H1 (cell line): Measurements from ENCODE around the gene ADGRF1. TPM values are rescaled to one million over a fixed set of nuclear protein-coding genes. Genes with fewer than 3 reads are reported as not detected.
A peak's percentile ranks its signal among the peaks of the same experiment; 100 is the strongest.

Experiments used
- CTCF ChIA-PET: fragments of 300-600 bp; sonication (Branson Sonifier 250); formaldehyde crosslinking; loops from one replicate; lab custom pipeline; 2021; ENCODE audit not compliant: partially characterized antibody; lab: Charles Lee
- POLR2A ChIA-PET: fragments of 300-600 bp; sonication (Branson Sonifier 250); formaldehyde crosslinking; loops from one replicate; lab custom pipeline; 2021; ENCODE audit warnings: inconsistent platforms; ENCODE audit not compliant: partially characterized antibody; lab: Charles Lee
- DNase-seq, 2 experiments: peaks; one replicate each; pipeline versions ENCODE4 v3.0.0 to v3.0.0-alpha.2; 2010 to 2022; ENCODE audit warnings: low spot score in 2 of 2, low read depth in 1 of 2, mixed read lengths in 1 of 2
- FAIRE-seq: peaks from 2 replicates; lab custom pipeline; 2011; peaks lifted over from hg19 to GRCh38; lab: Jason Lieb, UNC
- H2AFZ ChIP-seq: 2 replicates; pipeline ENCODE4 v1.8.1; 2012; ENCODE audit warnings: low read length, inconsistent platforms
- H2AK5ac ChIP-seq: 2 replicates; pipeline ENCODE4 v1.6.1; 2013; ENCODE audit warnings: low read depth, low read length
- H2BK120ac ChIP-seq: replicated peaks from 2 replicates; pipeline ENCODE3; 2013; ENCODE audit warnings: low read depth, low read length, inconsistent platforms
- H2BK12ac ChIP-seq: 2 replicates; pipeline ENCODE4 v1.6.1; 2013; ENCODE audit warnings: low read depth, low read length
- H2BK15ac ChIP-seq: 2 replicates; pipeline ENCODE4 v1.6.1; 2013; ENCODE audit warnings: low read length
- H2BK20ac ChIP-seq: 2 replicates; pipeline ENCODE4 v1.6.1; 2013; ENCODE audit warnings: low read length
- H2BK5ac ChIP-seq: 2 replicates; pipeline ENCODE4 v1.6.1; 2013; ENCODE audit warnings: low read depth, low read length
- H3K14ac ChIP-seq: 2 replicates; pipeline ENCODE4 v1.6.1; 2013; ENCODE audit warnings: inconsistent platforms; ENCODE audit not compliant: insufficient read length
- H3K18ac ChIP-seq: 2 replicates; pipeline ENCODE4 v1.6.1; 2013; ENCODE audit warnings: low read length; ENCODE audit errors: extremely low read depth
- H3K23ac ChIP-seq: 2 replicates; pipeline ENCODE4 v1.6.1; 2013; ENCODE audit warnings: inconsistent platforms; ENCODE audit not compliant: insufficient read length
- H3K23me2 ChIP-seq: 2 replicates; pipeline ENCODE4 v1.6.1; 2013; ENCODE audit warnings: low read depth, low read length
- H3K27ac ChIP-seq: 2 replicates; pipeline ENCODE4 v1.6.1; 2011; ENCODE audit warnings: low read depth, low read length, inconsistent platforms
- H3K27me3 ChIP-seq, 4 experiments: replicated peaks in 1 of 4; 1 replicate in 1 of 4; 2 replicates in 3 of 4; pipeline versions ENCODE4 v1.6.1 to v1.8.1; 2011 to 2013; ENCODE audit warnings: low read length in 3 of 4, mild to moderate bottlenecking in 3 of 4, inconsistent platforms in 2 of 4, mixed read lengths in 2 of 4, moderate library complexity in 1 of 4; ENCODE audit not compliant: control insufficient read depth in 3 of 4, insufficient read depth in 3 of 4; ENCODE audit errors: extremely low read depth in 1 of 4
- H3K36me3 ChIP-seq, 4 experiments: 2 replicates each; pipeline versions ENCODE4 v1.6.1 to v1.8.1; 2011 to 2013; ENCODE audit warnings: mild to moderate bottlenecking in 4 of 4, low read length in 3 of 4, moderate library complexity in 2 of 4, control low read depth in 1 of 4, inconsistent platforms in 1 of 4; ENCODE audit not compliant: insufficient read depth in 4 of 4, control insufficient read depth in 2 of 4
- H3K4ac ChIP-seq: replicated peaks from 2 replicates; pipeline ENCODE3; 2013; ENCODE audit warnings: low read length, low read depth, mixed read lengths, inconsistent platforms; ENCODE audit not compliant: insufficient read length
- H3K4me1 ChIP-seq, 4 experiments: replicated peaks in 1 of 4; 1 replicate in 1 of 4; 2 replicates in 3 of 4; pipeline versions ENCODE4 v1.6.1 to v1.8.1; 2011 to 2013; ENCODE audit warnings: low read length in 3 of 4, inconsistent platforms in 2 of 4, mixed read lengths in 1 of 4; ENCODE audit not compliant: insufficient read depth in 4 of 4, control insufficient read depth in 3 of 4
- H3K4me2 ChIP-seq, 2 experiments: 2 replicates each; pipeline versions ENCODE4 v1.6.1 to v1.8.1; 2011 to 2013; ENCODE audit warnings: low read depth in 2 of 2, low read length in 2 of 2, control low read depth in 1 of 2, inconsistent platforms in 1 of 2, mild to moderate bottlenecking in 1 of 2; ENCODE audit not compliant: insufficient read depth in 1 of 2
- H3K4me3 ChIP-seq, 4 experiments: fragments of 200-600, 300-600 bp in 1 of 4; sonication (generic), shearing (Covaris generic), sonication (Bioruptor Twin) in 1 of 4; 2 replicates each; pipeline versions ENCODE4 v1.5.1 to v1.8.1; 2011 to 2016; ENCODE audit warnings: low read length in 4 of 4, low read depth in 3 of 4, control low read depth in 2 of 4, inconsistent platforms in 2 of 4, mild to moderate bottlenecking in 2 of 4, mixed read lengths in 1 of 4, moderate library complexity in 1 of 4; ENCODE audit not compliant: insufficient read depth in 2 of 4; ENCODE audit errors: extremely low read depth in 1 of 4
- H3K56ac ChIP-seq: replicated peaks from 2 replicates; pipeline ENCODE3; 2013; ENCODE audit warnings: low read depth, mild to moderate bottlenecking, mixed read lengths, low read length, inconsistent platforms; ENCODE audit not compliant: insufficient read length
- H3K79me1 ChIP-seq: 2 replicates; pipeline ENCODE4 v1.6.1; 2013; ENCODE audit warnings: low read depth, low read length, control low read depth
- H3K79me2 ChIP-seq, 2 experiments: 2 replicates each; pipeline versions ENCODE4 v1.6.1 to v1.8.1; 2012 to 2013; ENCODE audit warnings: low read length in 2 of 2, mild to moderate bottlenecking in 2 of 2, inconsistent platforms in 1 of 2; ENCODE audit not compliant: insufficient read depth in 2 of 2, control insufficient read depth in 1 of 2
- H3K9ac ChIP-seq, 4 experiments: replicated peaks in 1 of 4; 1 replicate in 1 of 4; 2 replicates in 3 of 4; pipeline versions ENCODE4 v1.6.1 to v1.8.1; 2011 to 2013; ENCODE audit warnings: low read depth in 3 of 4, low read length in 3 of 4, control low read depth in 2 of 4, mild to moderate bottlenecking in 2 of 4, moderate library complexity in 2 of 4, inconsistent platforms in 1 of 4; ENCODE audit errors: extremely low read depth in 1 of 4
- H3K9me3 ChIP-seq, 2 experiments: 2 replicates each; pipeline versions ENCODE4 v1.6.1 to v1.8.1; 2012 to 2013; ENCODE audit warnings: mild to moderate bottlenecking in 2 of 2, moderate library complexity in 2 of 2, control low read depth in 1 of 2, inconsistent platforms in 1 of 2, low read depth in 1 of 2, low read length in 1 of 2, mixed read lengths in 1 of 2; ENCODE audit not compliant: insufficient read depth in 2 of 2
- H4K20me1 ChIP-seq, 2 experiments: replicated peaks in 1 of 2; 2 replicates each; pipeline versions ENCODE3 to v1.8.1; 2011 to 2013; ENCODE audit warnings: inconsistent platforms in 2 of 2, low read length in 2 of 2, mild to moderate bottlenecking in 1 of 2; ENCODE audit not compliant: insufficient read depth in 2 of 2, control insufficient read depth in 1 of 2
- H4K5ac ChIP-seq: 2 replicates; pipeline ENCODE4 v1.6.1; 2013; ENCODE audit warnings: low read length, low read depth, mixed read lengths, inconsistent platforms; ENCODE audit not compliant: insufficient read length
- H4K8ac ChIP-seq: 2 replicates; pipeline ENCODE4 v1.8.0; 2013; ENCODE audit warnings: mild to moderate bottlenecking, moderate library complexity, low read length, inconsistent platforms; ENCODE audit not compliant: insufficient read depth; ENCODE audit errors: extremely low read depth
- H4K91ac ChIP-seq: replicated peaks from 2 replicates; pipeline ENCODE3; 2013; ENCODE audit warnings: low read length, mixed read lengths, inconsistent platforms; ENCODE audit not compliant: insufficient read length
- BRCA1 ChIP-seq: IDR thresholded peaks from 2 replicates; pipeline ENCODE4 v1.6.1; 2012; ENCODE audit warnings: low read depth, low read length, improper control_type of control experiment
- CBX5 ChIP-seq: fragments of 300-800, 300-1000 bp; sonication (generic); IDR thresholded peaks from 2 replicates; pipeline ENCODE4 v1.7.1; 2016; ENCODE audit warnings: antibody characterized with exemption, low read length, low read depth
- GABPA ChIP-seq: IDR thresholded peaks from 2 replicates; pipeline ENCODE4 v1.6.1; 2011; ENCODE audit warnings: mild to moderate bottlenecking, low read length, moderate library complexity, borderline replicate concordance; ENCODE audit not compliant: insufficient read depth
- JUN ChIP-seq: IDR thresholded peaks from 2 replicates; pipeline ENCODE4 v1.6.1; 2011; ENCODE audit warnings: low read depth, mild to moderate bottlenecking, improper control_type of control experiment, low read length
- POU5F1 ChIP-seq: IDR thresholded peaks from 2 replicates; pipeline ENCODE4 v1.6.1; 2011; ENCODE audit warnings: low read depth, mild to moderate bottlenecking, low read length, moderate library complexity
- RNF2 ChIP-seq: fragments of 200-900, 300-1000 bp; sonication (generic); IDR thresholded peaks from 2 replicates; pipeline ENCODE4 v1.7.1; 2016; ENCODE audit warnings: borderline replicate concordance, low read depth, mild to moderate bottlenecking, antibody characterized with exemption, low read length; ENCODE audit not compliant: poor library complexity, severe bottlenecking; ENCODE audit errors: missing control alignments
- SAP30 ChIP-seq: fragments of 300-600 bp; sonication (generic); IDR thresholded peaks from 2 replicates; pipeline ENCODE4 v1.7.1; 2012; ENCODE audit warnings: low read length, moderate library complexity, mild to moderate bottlenecking, inconsistent platforms; ENCODE audit not compliant: insufficient read depth, insufficient replicate concordance
- SIN3A ChIP-seq, 2 experiments: IDR thresholded peaks in 1 of 2; conservative IDR thresholded peaks in 1 of 2; 2 replicates each; pipeline ENCODE4 v1.6.1; 2011 to 2012; ENCODE audit warnings: low read length in 2 of 2, improper control_type of control experiment in 1 of 2, low read depth in 1 of 2, mild to moderate bottlenecking in 1 of 2
- SRF ChIP-seq: IDR thresholded peaks from 2 replicates; pipeline ENCODE4 v1.6.1; 2011; ENCODE audit warnings: mild to moderate bottlenecking, low read depth, low read length, moderate library complexity
- TBP ChIP-seq: IDR thresholded peaks from 2 replicates; pipeline ENCODE4 v1.6.1; 2011; ENCODE audit warnings: low read depth, low read length, improper control_type of control experiment
- YY1 ChIP-seq: IDR thresholded peaks from 2 replicates; pipeline ENCODE4 v1.6.1; 2011; ENCODE audit warnings: low read depth, mild to moderate bottlenecking, low read length
- ZNF274 ChIP-seq: IDR thresholded peaks from 2 replicates; pipeline ENCODE4 v1.7.0; 2012; ENCODE audit warnings: low read length, borderline replicate concordance; ENCODE audit errors: extremely low read depth
- WGBS, 2 experiments: shearing (Covaris generic) in 1 of 2; methylation state at CpG; one replicate each; pipeline versions ENCODE4 v1.1.6 to v1.1.7; 2013 to 2015; ENCODE audit warnings: low lambda C conversion rate in 2 of 2, mixed read lengths in 2 of 2, inconsistent platforms in 1 of 2, low coverage in 1 of 2, missing lambda C conversion rate in 1 of 2; ENCODE audit not compliant: insufficient replicate concordance in 2 of 2, insufficient coverage in 1 of 2, insufficient read length in 1 of 2; ENCODE audit errors: extremely low coverage in 1 of 2, missing lambda C conversion rate in 1 of 2; 5-methylcytosine and 5-hydroxymethylcytosine counted together
- polyA plus RNA-seq, 7 experiments: library from polyadenylated mRNA; depleted of rRNA in 3 of 7; stranded (reverse) in 5 of 7; unstranded in 2 of 7; fragments of >200 nt in 5 of 7; fragments of 200-250 nt in 2 of 7; gene quantifications; 1 replicate in 5 of 7; 2 replicates in 1 of 7; 4 replicates in 1 of 7; pipeline versions ENCODE4 v1.2.1 to v1.2.3, GENCODE V29; 2011 to 2013; ENCODE audit warnings: missing spikeins in 2 of 7, mixed read lengths in 2 of 7
- total RNA-seq: library from RNA; stranded (reverse); fragmentation: NEBNext Ultra II Directional; extraction: Animal tissue kit (Norgen Biotek cat#: 25700); gene quantifications from 2 replicates; pipeline ENCODE4 v1.2.1, GENCODE V29; 2021

Gene ADGRF1
- total and polyA plus RNA-seq, 2 of the 8 experiments (the other 6 are each of a cell fraction or from before 2014, with no cell fraction given), result not detected

DNA sequence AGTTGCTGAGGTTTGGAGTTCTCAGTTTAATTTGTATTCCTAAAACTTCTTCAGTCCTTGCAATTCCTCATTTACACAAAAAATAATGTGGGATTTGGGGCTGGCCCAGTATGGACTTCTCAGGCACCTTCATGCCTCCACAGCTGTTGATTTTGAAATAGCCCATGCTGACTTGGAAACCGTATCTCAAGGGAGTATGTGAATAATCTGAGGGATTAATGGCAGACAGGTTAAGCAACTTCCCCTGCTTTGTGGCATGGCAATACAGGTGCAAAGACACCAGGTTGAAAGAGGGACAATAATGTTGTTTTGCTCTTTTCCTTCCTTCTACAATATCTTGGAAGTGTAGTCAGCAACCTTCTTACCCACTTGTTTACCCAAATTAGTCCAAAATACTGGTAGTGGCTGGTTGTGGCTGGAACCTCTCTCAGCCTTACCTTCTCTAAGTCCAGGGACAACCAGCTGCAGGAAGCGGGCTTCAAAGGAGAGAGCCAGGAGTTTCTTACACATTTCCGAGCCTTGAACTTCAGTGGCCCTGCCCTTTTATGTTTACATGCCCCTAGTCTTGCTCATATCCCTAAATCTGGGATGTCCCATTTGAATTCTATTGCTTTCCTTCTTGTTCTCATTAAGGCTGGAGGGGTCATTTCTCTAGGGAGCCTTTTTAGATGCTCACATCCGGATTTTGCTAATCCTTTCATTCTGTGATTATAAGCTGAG, 44.1 kb upstream of the ADGRF1 start:
- Histone ChIP-seq H3K27ac (no peak overlapping the region), H4K8ac (no peak overlapping the region), H3K23me2 (no peaks in the 10 kb centered on the region), H3K4ac (no peak overlapping the region), H3K23ac (no peak overlapping the region), H3K4me1 (peaks cover 0 to 2% (median 0%) of the 10 kb centered on the region in 4 experiments; a peak in 1 of 7 replicates), H4K91ac (no peak overlapping the region), H2AFZ (0 out of 2 replicates have a peak overlapping the region, but pooled peaks have one; percentile 11), H3K4me2 (no peak overlapping the region), H2BK15ac (no peak overlapping the region), H3K9ac (no peak overlapping the region), H3K79me1 (no peaks in the 10 kb centered on the region), H3K4me3 (no peak overlapping the region), H3K36me3 (no peaks in the 10 kb centered on the region), H2BK120ac (no peak overlapping the region), H2BK20ac (no peak overlapping the region), H3K14ac (no peak overlapping the region), H3K79me2 (no peaks in the 10 kb centered on the region), H4K20me1 (no peaks in the 10 kb centered on the region), H3K56ac (no peak overlapping the region), H2BK5ac (no peak overlapping the region), H3K9me3 (no peaks in the 10 kb centered on the region), H2AK5ac (0 out of 2 replicates have a peak overlapping the region, but pooled peaks have one; percentile 39), H2BK12ac (no peak overlapping the region), H3K18ac (no peak overlapping the region), H3K27me3 (no peaks in the 10 kb centered on the region), H4K5ac (no peak overlapping the region)
- ChIA-PET POLR2A (interaction anchor here (0.7 kb wide), 1 partner anchor 19 kb away, joined by 3 read pairs; no protein-coding TSS in a partner anchor), CTCF (interaction anchor here (2.0 to 2.8 kb wide), 2 partner anchors 10 to 13 kb away, joined by 11 to 14 read pairs; no protein-coding TSS in a partner anchor)
- WGBS, 2 experiments, result 80% methylated on average over 4 of the region's 4 CpGs; no CpG with 5 or more reads in 1 of the 2 experiments
- TF ChIP-seq SRF (no peak), BRCA1 (no peak), GABPA (no peak), YY1 (no peak), ZNF274 (no peak), TBP (no peak), JUN (no peak), RNF2 (no peak), CBX5 (no peak), SAP30 (no peak), SIN3A (conservative IDR thresholded peaks at IDR 0.05 in 1 of 2, IDR thresholded peaks at IDR 0.05 in 1 of 2; ENCODE audit: low read depth in 1 of 2, low read length in 2 of 2) (no peak), POU5F1 (no peak)
- no peak for DNase-seq
- FAIRE-seq, result no peak
